Mammary epithelial cell (primary cell): ENCODE results near the gene GLB1L2.

ENCODE experiments used
- EZH2 ChIP-seq: IDR thresholded peaks from 2 replicates; pipeline ENCODE4 v1.6.1; 2012; ENCODE audit warnings: low read length, inconsistent platforms, borderline replicate concordance
- TF ChIP-seq, protein P1 (sequence below), 2 donors: IDR thresholded peaks in 1 of 2; conservative IDR thresholded peaks in 1 of 2; 2 replicates each; pipeline ENCODE4 v1.5.1; 2011 to 2012; ENCODE audit warnings: inconsistent platforms in 2 of 2, low read length in 2 of 2, mild to moderate bottlenecking in 2 of 2, control low read depth in 1 of 2, low read depth in 1 of 2; ENCODE audit not compliant: insufficient read depth in 1 of 2; ENCODE audit errors: extremely low read depth in 1 of 2

DNA sequence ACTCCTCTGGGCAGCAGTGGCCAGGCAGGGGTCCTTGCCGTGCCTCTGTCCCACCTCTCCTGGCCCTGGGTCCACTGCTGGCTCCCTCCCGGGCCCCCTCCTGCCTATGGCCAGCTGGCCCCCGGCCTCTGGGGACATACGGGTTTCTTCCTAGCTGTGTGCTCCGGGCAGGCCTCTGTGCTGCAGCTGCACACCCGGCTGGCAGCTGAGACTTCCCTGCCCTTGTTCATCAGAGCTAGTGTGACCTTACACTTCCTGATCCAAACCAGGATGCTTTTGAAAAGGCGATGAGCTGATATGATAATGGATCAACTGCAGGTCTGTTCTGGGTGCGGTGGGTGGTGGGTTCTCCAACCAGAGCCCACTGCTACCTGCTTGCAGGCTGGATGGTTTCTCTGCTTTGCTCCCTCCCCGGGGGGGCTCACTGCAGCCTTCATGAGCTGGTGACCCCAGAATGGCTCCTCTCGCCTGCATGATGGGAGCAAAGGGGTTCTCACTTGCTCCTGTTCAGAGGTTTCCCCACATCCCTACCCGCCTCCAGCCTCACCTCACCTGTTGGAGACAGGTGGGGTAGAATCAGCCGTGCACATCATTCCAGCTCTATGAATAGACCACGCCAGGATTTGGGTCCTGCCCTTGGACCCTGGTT, 67.0 kb downstream of the GLB1L2 start:
- TF ChIP-seq, protein P1, sequence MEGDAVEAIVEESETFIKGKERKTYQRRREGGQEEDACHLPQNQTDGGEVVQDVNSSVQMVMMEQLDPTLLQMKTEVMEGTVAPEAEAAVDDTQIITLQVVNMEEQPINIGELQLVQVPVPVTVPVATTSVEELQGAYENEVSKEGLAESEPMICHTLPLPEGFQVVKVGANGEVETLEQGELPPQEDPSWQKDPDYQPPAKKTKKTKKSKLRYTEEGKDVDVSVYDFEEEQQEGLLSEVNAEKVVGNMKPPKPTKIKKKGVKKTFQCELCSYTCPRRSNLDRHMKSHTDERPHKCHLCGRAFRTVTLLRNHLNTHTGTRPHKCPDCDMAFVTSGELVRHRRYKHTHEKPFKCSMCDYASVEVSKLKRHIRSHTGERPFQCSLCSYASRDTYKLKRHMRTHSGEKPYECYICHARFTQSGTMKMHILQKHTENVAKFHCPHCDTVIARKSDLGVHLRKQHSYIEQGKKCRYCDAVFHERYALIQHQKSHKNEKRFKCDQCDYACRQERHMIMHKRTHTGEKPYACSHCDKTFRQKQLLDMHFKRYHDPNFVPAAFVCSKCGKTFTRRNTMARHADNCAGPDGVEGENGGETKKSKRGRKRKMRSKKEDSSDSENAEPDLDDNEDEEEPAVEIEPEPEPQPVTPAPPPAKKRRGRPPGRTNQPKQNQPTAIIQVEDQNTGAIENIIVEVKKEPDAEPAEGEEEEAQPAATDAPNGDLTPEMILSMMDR (conservative IDR thresholded peaks at IDR 0.05 in 1 of 2, IDR thresholded peaks at IDR 0.05 in 1 of 2; ENCODE audit: extremely low read depth in 1 of 2, insufficient read depth in 1 of 2, low read depth in 1 of 2, low read length in 2 of 2): no peak
- TF ChIP-seq EZH2: no peak
